Tibial nerve (tissue), 4 donors: ENCODE measurements around the gene SDK1.

Source experiments
- EP300 ChIP-seq, 2 donors: sonication (generic); formaldehyde crosslinking; IDR thresholded peaks; one replicate each; pipeline ENCODE4 v1.6.1; 2017; ENCODE audit warnings: antibody characterized with exemption in 2 of 2, mild to moderate bottlenecking in 1 of 2
- POLR2A ChIP-seq, 2 donors: fragments of 450-650 bp; IDR thresholded peaks; one replicate each; pipeline ENCODE4 v1.6.1; 2017; ENCODE audit warnings: antibody characterized with exemption in 2 of 2, mild to moderate bottlenecking in 2 of 2, moderate library complexity in 2 of 2
- TF ChIP-seq, protein P1 (sequence below), 5 experiments: fragments of 200-600 bp in 3 of 5; fragments of 450-650 bp in 2 of 5; sonication (generic) in 3 of 5; IDR thresholded peaks; one replicate each; pipeline ENCODE4 v1.5.1; 2016 to 2019; ENCODE audit warnings: antibody characterized with exemption in 5 of 5, mild to moderate bottlenecking in 3 of 5, moderate library complexity in 2 of 5

DNA sequence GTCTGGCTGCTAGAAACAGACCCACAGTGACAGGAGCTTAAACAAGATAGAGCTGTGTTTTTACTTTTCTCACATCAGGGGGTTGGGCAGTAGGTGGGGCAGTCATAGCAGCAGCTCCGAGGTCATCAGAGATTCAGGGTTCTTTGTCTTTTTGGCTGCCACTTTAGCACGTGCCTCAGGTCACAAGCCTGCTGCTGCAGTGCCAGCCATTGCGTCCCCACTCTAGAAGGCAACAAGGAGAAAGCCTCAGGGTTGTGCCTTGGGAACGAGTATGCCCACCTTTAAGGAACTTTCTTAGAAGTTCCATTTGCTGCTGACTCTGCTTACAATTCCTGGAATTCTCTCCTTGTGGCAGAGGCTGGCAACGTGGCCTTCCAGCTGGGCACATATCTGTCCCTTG is 720.4 kb downstream of the SDK1 start:
- TF ChIP-seq, protein P1, sequence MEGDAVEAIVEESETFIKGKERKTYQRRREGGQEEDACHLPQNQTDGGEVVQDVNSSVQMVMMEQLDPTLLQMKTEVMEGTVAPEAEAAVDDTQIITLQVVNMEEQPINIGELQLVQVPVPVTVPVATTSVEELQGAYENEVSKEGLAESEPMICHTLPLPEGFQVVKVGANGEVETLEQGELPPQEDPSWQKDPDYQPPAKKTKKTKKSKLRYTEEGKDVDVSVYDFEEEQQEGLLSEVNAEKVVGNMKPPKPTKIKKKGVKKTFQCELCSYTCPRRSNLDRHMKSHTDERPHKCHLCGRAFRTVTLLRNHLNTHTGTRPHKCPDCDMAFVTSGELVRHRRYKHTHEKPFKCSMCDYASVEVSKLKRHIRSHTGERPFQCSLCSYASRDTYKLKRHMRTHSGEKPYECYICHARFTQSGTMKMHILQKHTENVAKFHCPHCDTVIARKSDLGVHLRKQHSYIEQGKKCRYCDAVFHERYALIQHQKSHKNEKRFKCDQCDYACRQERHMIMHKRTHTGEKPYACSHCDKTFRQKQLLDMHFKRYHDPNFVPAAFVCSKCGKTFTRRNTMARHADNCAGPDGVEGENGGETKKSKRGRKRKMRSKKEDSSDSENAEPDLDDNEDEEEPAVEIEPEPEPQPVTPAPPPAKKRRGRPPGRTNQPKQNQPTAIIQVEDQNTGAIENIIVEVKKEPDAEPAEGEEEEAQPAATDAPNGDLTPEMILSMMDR (IDR thresholded peaks at IDR 0.05), result no peak
- TF ChIP-seq POLR2A (IDR thresholded peaks at IDR 0.05) (no peak), EP300 (IDR thresholded peaks at IDR 0.05) (no peak)
